ENCODE measurements around the gene HSBP1L1. TPM values are rescaled to one million over a fixed set of nuclear protein-coding genes. Genes with fewer than 3 reads are reported as not detected.

HSBP1L1 gene
- total and polyA plus RNA-seq, 2 of the 13 experiments (the other 11 are each of a cell fraction or from before 2014, with no cell fraction given): 22.6 to 45.1 TPM

- TF ChIP-seq, protein P1, sequence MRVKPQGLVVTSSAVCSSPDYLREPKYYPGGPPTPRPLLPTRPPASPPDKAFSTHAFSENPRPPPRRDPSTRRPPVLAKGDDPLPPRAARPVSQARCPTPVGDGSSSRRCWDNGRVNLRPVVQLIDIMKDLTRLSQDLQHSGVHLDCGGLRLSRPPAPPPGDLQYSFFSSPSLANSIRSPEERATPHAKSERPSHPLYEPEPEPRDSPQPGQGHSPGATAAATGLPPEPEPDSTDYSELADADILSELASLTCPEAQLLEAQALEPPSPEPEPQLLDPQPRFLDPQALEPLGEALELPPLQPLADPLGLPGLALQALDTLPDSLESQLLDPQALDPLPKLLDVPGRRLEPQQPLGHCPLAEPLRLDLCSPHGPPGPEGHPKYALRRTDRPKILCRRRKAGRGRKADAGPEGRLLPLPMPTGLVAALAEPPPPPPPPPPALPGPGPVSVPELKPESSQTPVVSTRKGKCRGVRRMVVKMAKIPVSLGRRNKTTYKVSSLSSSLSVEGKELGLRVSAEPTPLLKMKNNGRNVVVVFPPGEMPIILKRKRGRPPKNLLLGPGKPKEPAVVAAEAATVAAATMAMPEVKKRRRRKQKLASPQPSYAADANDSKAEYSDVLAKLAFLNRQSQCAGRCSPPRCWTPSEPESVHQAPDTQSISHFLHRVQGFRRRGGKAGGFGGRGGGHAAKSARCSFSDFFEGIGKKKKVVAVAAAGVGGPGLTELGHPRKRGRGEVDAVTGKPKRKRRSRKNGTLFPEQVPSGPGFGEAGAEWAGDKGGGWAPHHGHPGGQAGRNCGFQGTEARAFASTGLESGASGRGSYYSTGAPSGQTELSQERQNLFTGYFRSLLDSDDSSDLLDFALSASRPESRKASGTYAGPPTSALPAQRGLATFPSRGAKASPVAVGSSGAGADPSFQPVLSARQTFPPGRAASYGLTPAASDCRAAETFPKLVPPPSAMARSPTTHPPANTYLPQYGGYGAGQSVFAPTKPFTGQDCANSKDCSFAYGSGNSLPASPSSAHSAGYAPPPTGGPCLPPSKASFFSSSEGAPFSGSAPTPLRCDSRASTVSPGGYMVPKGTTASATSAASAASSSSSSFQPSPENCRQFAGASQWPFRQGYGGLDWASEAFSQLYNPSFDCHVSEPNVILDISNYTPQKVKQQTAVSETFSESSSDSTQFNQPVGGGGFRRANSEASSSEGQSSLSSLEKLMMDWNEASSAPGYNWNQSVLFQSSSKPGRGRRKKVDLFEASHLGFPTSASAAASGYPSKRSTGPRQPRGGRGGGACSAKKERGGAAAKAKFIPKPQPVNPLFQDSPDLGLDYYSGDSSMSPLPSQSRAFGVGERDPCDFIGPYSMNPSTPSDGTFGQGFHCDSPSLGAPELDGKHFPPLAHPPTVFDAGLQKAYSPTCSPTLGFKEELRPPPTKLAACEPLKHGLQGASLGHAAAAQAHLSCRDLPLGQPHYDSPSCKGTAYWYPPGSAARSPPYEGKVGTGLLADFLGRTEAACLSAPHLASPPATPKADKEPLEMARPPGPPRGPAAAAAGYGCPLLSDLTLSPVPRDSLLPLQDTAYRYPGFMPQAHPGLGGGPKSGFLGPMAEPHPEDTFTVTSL (CRISPR knock-in tag; IDR thresholded peaks at IDR 0.05; ENCODE audit: borderline replicate concordance): no peak
- TF ChIP-seq ZNF30 (CRISPR knock-in tag; IDR thresholded peaks at IDR 0.05) (0 out of 2 replicates have a peak, but pooled peaks have one; percentile 37), KLF11 (CRISPR knock-in tag; IDR thresholded peaks at IDR 0.05) (no peak), KLF16 (CRISPR knock-in tag; IDR thresholded peaks at IDR 0.05) (0 out of 4 replicates have a peak, but pooled peaks of 1 of the 2 experiments have one; percentile 56), GABPA (IDR thresholded peaks at IDR 0.05; ENCODE audit: low read depth, low read length) (no peak), GABPA (CRISPR knock-in tag; IDR thresholded peaks at IDR 0.05; ENCODE audit: low read depth) (no peak), MXI1 (IDR thresholded peaks at IDR 0.05; ENCODE audit: borderline replicate concordance, low read depth, low read length) (peak; percentile 55; the same call in 1 of the 3 replicates), ZNF446 (CRISPR knock-in tag; IDR thresholded peaks at IDR 0.05) (no peak), GATA4 (IDR thresholded peaks at IDR 0.05; ENCODE audit: borderline replicate concordance, low read depth) (no peak), ZMYM4 (CRISPR knock-in tag; IDR thresholded peaks at IDR 0.05) (peak; percentile 56; the same call in 1 of the 2 replicates), SRY (CRISPR knock-in tag; IDR thresholded peaks at IDR 0.05) (0 out of 2 replicates have a peak, but pooled peaks have one; percentile 7), CSRNP1 (CRISPR knock-in tag; IDR thresholded peaks at IDR 0.05) (peak; percentile 71; the same call in 1 of the 2 replicates), REPIN1 (CRISPR knock-in tag; IDR thresholded peaks at IDR 0.05; ENCODE audit: borderline replicate concordance, low read depth) (0 out of 2 replicates have a peak, but pooled peaks have one; percentile 28), CENPT (CRISPR knock-in tag; IDR thresholded peaks at IDR 0.05; ENCODE audit: low read depth) (peak; percentile 34; the same call in 1 of the 2 replicates)
- TF ChIP-seq, protein P2, sequence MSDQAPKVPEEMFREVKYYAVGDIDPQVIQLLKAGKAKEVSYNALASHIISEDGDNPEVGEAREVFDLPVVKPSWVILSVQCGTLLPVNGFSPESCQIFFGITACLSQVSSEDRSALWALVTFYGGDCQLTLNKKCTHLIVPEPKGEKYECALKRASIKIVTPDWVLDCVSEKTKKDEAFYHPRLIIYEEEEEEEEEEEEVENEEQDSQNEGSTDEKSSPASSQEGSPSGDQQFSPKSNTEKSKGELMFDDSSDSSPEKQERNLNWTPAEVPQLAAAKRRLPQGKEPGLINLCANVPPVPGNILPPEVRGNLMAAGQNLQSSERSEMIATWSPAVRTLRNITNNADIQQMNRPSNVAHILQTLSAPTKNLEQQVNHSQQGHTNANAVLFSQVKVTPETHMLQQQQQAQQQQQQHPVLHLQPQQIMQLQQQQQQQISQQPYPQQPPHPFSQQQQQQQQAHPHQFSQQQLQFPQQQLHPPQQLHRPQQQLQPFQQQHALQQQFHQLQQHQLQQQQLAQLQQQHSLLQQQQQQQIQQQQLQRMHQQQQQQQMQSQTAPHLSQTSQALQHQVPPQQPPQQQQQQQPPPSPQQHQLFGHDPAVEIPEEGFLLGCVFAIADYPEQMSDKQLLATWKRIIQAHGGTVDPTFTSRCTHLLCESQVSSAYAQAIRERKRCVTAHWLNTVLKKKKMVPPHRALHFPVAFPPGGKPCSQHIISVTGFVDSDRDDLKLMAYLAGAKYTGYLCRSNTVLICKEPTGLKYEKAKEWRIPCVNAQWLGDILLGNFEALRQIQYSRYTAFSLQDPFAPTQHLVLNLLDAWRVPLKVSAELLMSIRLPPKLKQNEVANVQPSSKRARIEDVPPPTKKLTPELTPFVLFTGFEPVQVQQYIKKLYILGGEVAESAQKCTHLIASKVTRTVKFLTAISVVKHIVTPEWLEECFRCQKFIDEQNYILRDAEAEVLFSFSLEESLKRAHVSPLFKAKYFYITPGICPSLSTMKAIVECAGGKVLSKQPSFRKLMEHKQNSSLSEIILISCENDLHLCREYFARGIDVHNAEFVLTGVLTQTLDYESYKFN (CRISPR knock-in tag; conservative IDR thresholded peaks at IDR 0.05): peak; percentile 25; the same call in 1 of the 2 replicates
- TF ChIP-seq, protein P3, sequence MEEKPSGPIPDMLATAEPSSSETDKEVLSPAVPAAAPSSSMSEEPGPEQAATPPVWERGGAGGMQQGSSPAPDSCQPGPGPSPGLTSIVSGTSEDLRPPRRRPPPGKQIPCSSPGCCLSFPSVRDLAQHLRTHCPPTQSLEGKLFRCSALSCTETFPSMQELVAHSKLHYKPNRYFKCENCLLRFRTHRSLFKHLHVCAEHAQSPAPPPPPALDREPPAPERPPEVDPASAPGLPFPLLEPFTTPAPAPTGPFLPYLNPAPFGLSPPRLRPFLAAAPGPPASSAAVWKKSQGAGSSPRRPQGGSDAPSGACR (CRISPR knock-in tag; IDR thresholded peaks at IDR 0.05): peak; percentile 45; the same call in 1 of the 2 replicates
Observed at GRCh38 chr18:79951545-79952455, 12.6 kb upstream of the HSBP1L1 start, which contains the start of gene SLC66A2 (continued).

All from HepG2 (cell line).